Epithelial cell of proximal tubule (primary cell): Measurements from ENCODE around the gene DTD1. TPM values are rescaled to one million over a fixed set of nuclear protein-coding genes. Genes with fewer than 3 reads are reported as not detected.

Experiments
- DNase-seq: peaks from one replicate; pipeline ENCODE4 v3.0.0-alpha.2; 2011; ENCODE audit warnings: low read depth
- H3K4me3 ChIP-seq: 2 replicates; pipeline ENCODE4 v1.5.1; 2011; ENCODE audit warnings: low read depth, mild to moderate bottlenecking, low read length
- CTCF ChIP-seq: conservative IDR thresholded peaks from 2 replicates; pipeline ENCODE4 v1.5.1; 2012; ENCODE audit warnings: low read depth, mild to moderate bottlenecking, low read length
- total RNA-seq: library from RNA; depleted of rRNA; stranded (reverse); fragments of >200 nt; gene quantifications from 2 replicates; pipeline ENCODE4 v1.2.3, GENCODE V29; 2015

DTD1 gene
- total RNA-seq, 1 donor from 2014 or later: 90.3 TPM

GRCh38 chr20:18614244-18614643 is 26.4 kb downstream of the DTD1 start:
- no peak for TF ChIP-seq CTCF
- H3K4me3 ChIP-seq: no peak overlapping the region
- DNase-seq: no peak

GRCh38 chr20:18615020-18615650 is 27.3 kb downstream of the DTD1 start:
- DNase-seq: no peak
- H3K4me3 ChIP-seq: no peak overlapping the region
- TF ChIP-seq CTCF: no peak

- DNase-seq: no peak
- no peak for TF ChIP-seq CTCF
- no peak overlapping the region for H3K4me3 ChIP-seq
These were observed 33.1 kb downstream of the DTD1 start for GRCh38 chr20:18621004-18621403.

- no peak for TF ChIP-seq CTCF
- no peak overlapping the region for H3K4me3 ChIP-seq
- no peak for DNase-seq
These were observed 35.5 kb downstream of the DTD1 start for GRCh38 chr20:18623156-18623910.

- no peak for DNase-seq
- TF ChIP-seq CTCF: no peak
- H3K4me3 ChIP-seq: no peak overlapping the region
These were observed 37.1 kb downstream of the DTD1 start for GRCh38 chr20:18624948-18625347.

- H3K4me3 ChIP-seq: no peak overlapping the region
- no peak for TF ChIP-seq CTCF
- no peak for DNase-seq
These were observed 38.2 kb downstream of the DTD1 start for GRCh38 chr20:18625907-18626655.
